ENCODE data around the gene CREB5. TPM values are rescaled to one million over a fixed set of nuclear protein-coding genes. Genes with fewer than 3 reads are reported as not detected.

Gene CREB5
- total and polyA plus RNA-seq, 2 experiments from 2014 or later, result 2.4 to 4.4 TPM

DNA sequence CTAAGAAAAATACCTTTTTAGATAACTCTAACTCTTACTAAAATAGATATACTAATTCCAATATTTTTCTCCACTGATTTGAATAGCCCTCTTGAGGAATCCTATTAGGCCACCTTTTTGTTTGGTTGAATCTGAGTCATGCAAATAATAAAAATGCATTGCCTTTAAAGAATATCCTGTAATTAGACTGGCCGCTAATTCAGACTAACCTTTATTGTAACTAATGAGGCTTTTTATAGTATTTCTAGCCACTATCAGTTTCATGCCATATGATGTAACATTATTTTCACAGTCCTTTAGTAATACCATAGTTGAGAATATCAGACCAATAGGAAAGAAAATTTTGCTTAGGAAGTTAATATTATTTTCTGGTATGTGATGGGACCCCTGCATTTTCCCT, 90.1 kb downstream of the CREB5 start:
- no peaks in the 10 kb centered on the region for H3K9me3 Mint-ChIP-seq
- TF ChIP-seq CREB1 (CRISPR knock-in tag; IDR thresholded peaks at IDR 0.05; ENCODE audit: low read depth), result no peak

DNA sequence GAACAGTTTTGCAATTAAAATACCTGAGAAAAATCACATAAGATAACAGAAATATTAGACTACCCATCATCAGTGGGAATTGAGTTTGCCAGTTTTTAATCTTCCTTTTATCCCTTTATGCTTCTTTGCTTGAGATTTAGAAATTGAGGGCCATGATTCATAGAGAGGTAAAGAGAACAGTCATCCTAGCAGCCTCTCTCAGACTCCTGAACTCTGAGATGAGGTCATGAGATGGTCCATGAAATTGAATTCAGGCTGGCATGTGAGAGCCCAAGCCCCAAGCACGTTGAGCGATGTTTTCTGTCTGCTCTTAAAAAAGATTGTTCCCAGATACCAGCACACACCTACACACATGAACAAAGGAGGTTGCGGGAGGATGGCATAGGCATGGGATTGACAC, 91.1 kb downstream of the CREB5 start:
- ATAC-seq (no peak), DNase-seq (ENCODE audit: low spot score) (no peak)
- Histone ChIP-seq H3K4me2 (no peak overlapping the region), H3F3A (replicated peaks; ENCODE audit: low read depth) (no peaks in the 10 kb centered on the region), H3K27ac (ENCODE audit: low read depth) (no peak overlapping the region), H4K20me1 (replicated peaks; ENCODE audit: insufficient read depth) (no peaks in the 10 kb centered on the region), H3K79me2 (replicated peaks; ENCODE audit: insufficient read depth) (no peaks in the 10 kb centered on the region), H3K36me3 (ENCODE audit: insufficient read depth) (no peaks in the 10 kb centered on the region), H3K27me3 (ENCODE audit: insufficient read depth) (no peaks in the 10 kb centered on the region), H3K9me2 (ENCODE audit: insufficient read depth) (no peaks in the 10 kb centered on the region), H3K4me3 (no peak overlapping the region), H3K4me1 (ENCODE audit: insufficient read depth) (no peaks in the 10 kb centered on the region), H2AFZ (no peak overlapping the region; the same call in 1 of the 2 replicates)
- no peaks in the 10 kb centered on the region for H3K9me3 Mint-ChIP-seq
- no peaks in the 10 kb centered on the region for H3K27me3 Mint-ChIP-seq (ENCODE audit: insufficient read depth, low read depth, poor library complexity)
- no peaks in the 10 kb centered on the region for H3K36me3 Mint-ChIP-seq (ENCODE audit: low read depth)
- H3K4me3 Mint-ChIP-seq, result no peak overlapping the region
- no peak overlapping the region for H3K27ac Mint-ChIP-seq
- H3K4me1 Mint-ChIP-seq, result peaks cover 6% of the 10 kb centered on the region; the same call in 2 of the 3 replicates
- TF ChIP-seq, protein P1, sequence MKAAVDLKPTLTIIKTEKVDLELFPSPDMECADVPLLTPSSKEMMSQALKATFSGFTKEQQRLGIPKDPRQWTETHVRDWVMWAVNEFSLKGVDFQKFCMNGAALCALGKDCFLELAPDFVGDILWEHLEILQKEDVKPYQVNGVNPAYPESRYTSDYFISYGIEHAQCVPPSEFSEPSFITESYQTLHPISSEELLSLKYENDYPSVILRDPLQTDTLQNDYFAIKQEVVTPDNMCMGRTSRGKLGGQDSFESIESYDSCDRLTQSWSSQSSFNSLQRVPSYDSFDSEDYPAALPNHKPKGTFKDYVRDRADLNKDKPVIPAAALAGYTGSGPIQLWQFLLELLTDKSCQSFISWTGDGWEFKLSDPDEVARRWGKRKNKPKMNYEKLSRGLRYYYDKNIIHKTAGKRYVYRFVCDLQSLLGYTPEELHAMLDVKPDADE (IDR thresholded peaks at IDR 0.05), result no peak
- TF ChIP-seq EZH2 (IDR thresholded peaks at IDR 0.05; ENCODE audit: low read depth, unreplicated experiment) (no peak), EZH2phosphoT487 (IDR thresholded peaks at IDR 0.05; ENCODE audit: unreplicated experiment) (no peak), POLR2AphosphoS5 (IDR thresholded peaks at IDR 0.05; ENCODE audit: low read depth) (no peak), JUNB (IDR thresholded peaks at IDR 0.05; ENCODE audit: unreplicated experiment) (no peak), NANOG (IDR thresholded peaks at IDR 0.05; ENCODE audit: borderline replicate concordance) (no peak), CREB1 (CRISPR knock-in tag; IDR thresholded peaks at IDR 0.05; ENCODE audit: low read depth) (no peak)
- TF ChIP-seq, protein P2, sequence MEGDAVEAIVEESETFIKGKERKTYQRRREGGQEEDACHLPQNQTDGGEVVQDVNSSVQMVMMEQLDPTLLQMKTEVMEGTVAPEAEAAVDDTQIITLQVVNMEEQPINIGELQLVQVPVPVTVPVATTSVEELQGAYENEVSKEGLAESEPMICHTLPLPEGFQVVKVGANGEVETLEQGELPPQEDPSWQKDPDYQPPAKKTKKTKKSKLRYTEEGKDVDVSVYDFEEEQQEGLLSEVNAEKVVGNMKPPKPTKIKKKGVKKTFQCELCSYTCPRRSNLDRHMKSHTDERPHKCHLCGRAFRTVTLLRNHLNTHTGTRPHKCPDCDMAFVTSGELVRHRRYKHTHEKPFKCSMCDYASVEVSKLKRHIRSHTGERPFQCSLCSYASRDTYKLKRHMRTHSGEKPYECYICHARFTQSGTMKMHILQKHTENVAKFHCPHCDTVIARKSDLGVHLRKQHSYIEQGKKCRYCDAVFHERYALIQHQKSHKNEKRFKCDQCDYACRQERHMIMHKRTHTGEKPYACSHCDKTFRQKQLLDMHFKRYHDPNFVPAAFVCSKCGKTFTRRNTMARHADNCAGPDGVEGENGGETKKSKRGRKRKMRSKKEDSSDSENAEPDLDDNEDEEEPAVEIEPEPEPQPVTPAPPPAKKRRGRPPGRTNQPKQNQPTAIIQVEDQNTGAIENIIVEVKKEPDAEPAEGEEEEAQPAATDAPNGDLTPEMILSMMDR (conservative IDR thresholded peaks at IDR 0.05; ENCODE audit: low read depth in 2 of 2), result no peak
- TF ChIP-seq, protein P3, sequence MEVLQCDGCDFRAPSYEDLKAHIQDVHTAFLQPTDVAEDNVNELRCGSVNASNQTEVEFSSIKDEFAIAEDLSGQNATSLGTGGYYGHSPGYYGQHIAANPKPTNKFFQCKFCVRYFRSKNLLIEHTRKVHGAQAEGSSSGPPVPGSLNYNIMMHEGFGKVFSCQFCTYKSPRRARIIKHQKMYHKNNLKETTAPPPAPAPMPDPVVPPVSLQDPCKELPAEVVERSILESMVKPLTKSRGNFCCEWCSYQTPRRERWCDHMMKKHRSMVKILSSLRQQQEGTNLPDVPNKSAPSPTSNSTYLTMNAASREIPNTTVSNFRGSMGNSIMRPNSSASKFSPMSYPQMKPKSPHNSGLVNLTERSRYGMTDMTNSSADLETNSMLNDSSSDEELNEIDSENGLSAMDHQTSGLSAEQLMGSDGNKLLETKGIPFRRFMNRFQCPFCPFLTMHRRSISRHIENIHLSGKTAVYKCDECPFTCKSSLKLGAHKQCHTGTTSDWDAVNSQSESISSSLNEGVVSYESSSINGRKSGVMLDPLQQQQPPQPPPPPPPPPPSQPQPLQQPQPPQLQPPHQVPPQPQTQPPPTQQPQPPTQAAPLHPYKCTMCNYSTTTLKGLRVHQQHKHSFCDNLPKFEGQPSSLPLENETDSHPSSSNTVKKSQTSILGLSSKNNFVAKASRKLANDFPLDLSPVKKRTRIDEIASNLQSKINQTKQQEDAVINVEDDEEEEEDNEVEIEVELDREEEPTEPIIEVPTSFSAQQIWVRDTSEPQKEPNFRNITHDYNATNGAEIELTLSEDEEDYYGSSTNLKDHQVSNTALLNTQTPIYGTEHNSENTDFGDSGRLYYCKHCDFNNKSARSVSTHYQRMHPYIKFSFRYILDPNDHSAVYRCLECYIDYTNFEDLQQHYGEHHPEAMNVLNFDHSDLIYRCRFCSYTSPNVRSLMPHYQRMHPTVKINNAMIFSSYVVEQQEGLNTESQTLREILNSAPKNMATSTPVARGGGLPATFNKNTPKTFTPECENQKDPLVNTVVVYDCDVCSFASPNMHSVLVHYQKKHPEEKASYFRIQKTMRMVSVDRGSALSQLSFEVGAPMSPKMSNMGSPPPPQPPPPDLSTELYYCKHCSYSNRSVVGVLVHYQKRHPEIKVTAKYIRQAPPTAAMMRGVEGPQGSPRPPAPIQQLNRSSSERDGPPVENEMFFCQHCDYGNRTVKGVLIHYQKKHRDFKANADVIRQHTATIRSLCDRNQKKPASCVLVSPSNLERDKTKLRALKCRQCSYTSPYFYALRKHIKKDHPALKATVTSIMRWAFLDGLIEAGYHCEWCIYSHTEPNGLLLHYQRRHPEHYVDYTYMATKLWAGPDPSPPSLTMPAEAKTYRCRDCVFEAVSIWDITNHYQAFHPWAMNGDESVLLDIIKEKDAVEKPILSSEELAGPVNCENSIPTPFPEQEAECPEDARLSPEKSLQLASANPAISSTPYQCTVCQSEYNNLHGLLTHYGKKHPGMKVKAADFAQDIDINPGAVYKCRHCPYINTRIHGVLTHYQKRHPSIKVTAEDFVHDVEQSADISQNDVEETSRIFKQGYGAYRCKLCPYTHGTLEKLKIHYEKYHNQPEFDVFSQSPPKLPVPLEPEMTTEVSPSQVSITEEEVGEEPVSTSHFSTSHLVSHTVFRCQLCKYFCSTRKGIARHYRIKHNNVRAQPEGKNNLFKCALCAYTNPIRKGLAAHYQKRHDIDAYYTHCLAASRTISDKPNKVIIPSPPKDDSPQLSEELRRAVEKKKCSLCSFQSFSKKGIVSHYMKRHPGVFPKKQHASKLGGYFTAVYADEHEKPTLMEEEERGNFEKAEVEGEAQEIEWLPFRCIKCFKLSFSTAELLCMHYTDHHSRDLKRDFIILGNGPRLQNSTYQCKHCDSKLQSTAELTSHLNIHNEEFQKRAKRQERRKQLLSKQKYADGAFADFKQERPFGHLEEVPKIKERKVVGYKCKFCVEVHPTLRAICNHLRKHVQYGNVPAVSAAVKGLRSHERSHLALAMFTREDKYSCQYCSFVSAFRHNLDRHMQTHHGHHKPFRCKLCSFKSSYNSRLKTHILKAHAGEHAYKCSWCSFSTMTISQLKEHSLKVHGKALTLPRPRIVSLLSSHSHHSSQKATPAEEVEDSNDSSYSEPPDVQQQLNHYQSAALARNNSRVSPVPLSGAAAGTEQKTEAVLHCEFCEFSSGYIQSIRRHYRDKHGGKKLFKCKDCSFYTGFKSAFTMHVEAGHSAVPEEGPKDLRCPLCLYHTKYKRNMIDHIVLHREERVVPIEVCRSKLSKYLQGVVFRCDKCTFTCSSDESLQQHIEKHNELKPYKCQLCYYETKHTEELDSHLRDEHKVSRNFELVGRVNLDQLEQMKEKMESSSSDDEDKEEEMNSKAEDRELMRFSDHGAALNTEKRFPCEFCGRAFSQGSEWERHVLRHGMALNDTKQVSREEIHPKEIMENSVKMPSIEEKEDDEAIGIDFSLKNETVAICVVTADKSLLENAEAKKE (CRISPR knock-in tag; IDR thresholded peaks at IDR 0.05), result no peak

More for the DNA sequence above, 90.1 kb downstream of the CREB5 start:
- H3K27ac Mint-ChIP-seq, result no peak overlapping the region
- H3K36me3 Mint-ChIP-seq (ENCODE audit: low read depth), result no peaks in the 10 kb centered on the region
- no peaks in the 10 kb centered on the region for H3K27me3 Mint-ChIP-seq (ENCODE audit: insufficient read depth, low read depth, poor library complexity)
- no peak for ATAC-seq
- H3K4me1 ChIP-seq (ENCODE audit: insufficient read depth), result no peaks in the 10 kb centered on the region
- H3K4me2 ChIP-seq, result no peak overlapping the region
- H3K79me2 ChIP-seq (replicated peaks; ENCODE audit: insufficient read depth), result no peaks in the 10 kb centered on the region
- no peak overlapping the region for H3K27ac ChIP-seq (ENCODE audit: low read depth)
- H3F3A ChIP-seq (replicated peaks; ENCODE audit: low read depth), result no peaks in the 10 kb centered on the region
- H3K4me1 Mint-ChIP-seq, result peaks cover 6% of the 10 kb centered on the region; the same call in 2 of the 3 replicates
- H3K27me3 ChIP-seq (ENCODE audit: insufficient read depth), result no peaks in the 10 kb centered on the region
- DNase-seq (ENCODE audit: low spot score), result no peak
- H2AFZ ChIP-seq, result no peak overlapping the region
- H3K4me3 ChIP-seq, result no peak overlapping the region
- H4K20me1 ChIP-seq (replicated peaks; ENCODE audit: insufficient read depth), result no peaks in the 10 kb centered on the region
- H3K36me3 ChIP-seq (ENCODE audit: insufficient read depth), result no peaks in the 10 kb centered on the region
- H3K4me3 Mint-ChIP-seq, result no peak overlapping the region
- no peaks in the 10 kb centered on the region for H3K9me2 ChIP-seq (ENCODE audit: insufficient read depth)
